ENCODE data around the gene PXT1. TPM values are rescaled to one million over a fixed set of nuclear protein-coding genes. Genes with fewer than 3 reads are reported as not detected.

PXT1 gene
- total and polyA plus RNA-seq, 2 donors (not counting 1 experiment from before 2014, with no cell fraction given), result under 0.01 to 0.03 TPM

DNA sequence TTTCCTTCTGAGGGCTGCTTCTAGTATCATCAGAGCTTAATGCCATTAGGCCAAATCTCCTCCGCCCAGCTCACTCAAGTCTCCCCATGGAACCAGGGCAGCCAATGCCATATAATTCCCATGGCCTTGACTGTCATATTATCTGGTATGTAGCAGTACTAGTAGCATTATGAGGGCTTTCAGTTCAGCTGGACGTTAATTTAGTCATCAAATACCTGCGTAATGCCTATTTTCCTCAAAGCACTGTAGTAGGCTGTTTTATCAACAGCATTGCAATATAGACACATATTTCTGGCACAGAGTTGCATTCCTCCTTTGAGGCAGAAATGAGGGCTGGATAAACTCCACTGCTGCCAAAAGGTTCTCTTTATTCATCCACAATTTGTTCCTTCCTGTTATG is 1.8 kb upstream of the PXT1 start:
- Histone ChIP-seq H3K4me1 (ENCODE audit: control insufficient read depth, extremely low read depth, insufficient read depth, low read length) (peaks cover 8% of the 10 kb centered on the region), H2AFZ (ENCODE audit: low read length) (no peak overlapping the region), H3K36me3 (ENCODE audit: control insufficient read depth, insufficient read depth, low read length) (no peaks in the 10 kb centered on the region), H3K79me2 (ENCODE audit: control insufficient read depth, insufficient read depth, low read length) (peaks cover 55% of the 10 kb centered on the region), H3K9ac (ENCODE audit: insufficient read depth, low read length) (no peak overlapping the region), H4K20me1 (ENCODE audit: control insufficient read depth, extremely low read depth, insufficient read depth, low read length) (no peaks in the 10 kb centered on the region), H3K4me3 (replicated peaks in 1 of 4; ENCODE audit: control extremely low read depth in 1 of 4, insufficient read depth in 1 of 4, low read depth in 3 of 4, low read length in 4 of 4) (peak overlapping the region in 3 of 4 experiments; percentile 93 to 94 (median 94)), H3K9me3 (ENCODE audit: control insufficient read depth, insufficient read depth, low read depth, low read length) (no peaks in the 10 kb centered on the region), H3K27ac (ENCODE audit: insufficient read depth, low read length) (peak overlapping the region; percentile 97), H3K27me3 (ENCODE audit: control insufficient read depth, insufficient read depth, low read length) (no peaks in the 10 kb centered on the region), H3K4me2 (ENCODE audit: extremely low read depth, insufficient read depth, low read length) (peak overlapping the region; percentile 84)
- peak; percentile 81 to 92 for DNase-seq (ENCODE audit: low read depth in 2 of 2)
- TF ChIP-seq, protein P1, sequence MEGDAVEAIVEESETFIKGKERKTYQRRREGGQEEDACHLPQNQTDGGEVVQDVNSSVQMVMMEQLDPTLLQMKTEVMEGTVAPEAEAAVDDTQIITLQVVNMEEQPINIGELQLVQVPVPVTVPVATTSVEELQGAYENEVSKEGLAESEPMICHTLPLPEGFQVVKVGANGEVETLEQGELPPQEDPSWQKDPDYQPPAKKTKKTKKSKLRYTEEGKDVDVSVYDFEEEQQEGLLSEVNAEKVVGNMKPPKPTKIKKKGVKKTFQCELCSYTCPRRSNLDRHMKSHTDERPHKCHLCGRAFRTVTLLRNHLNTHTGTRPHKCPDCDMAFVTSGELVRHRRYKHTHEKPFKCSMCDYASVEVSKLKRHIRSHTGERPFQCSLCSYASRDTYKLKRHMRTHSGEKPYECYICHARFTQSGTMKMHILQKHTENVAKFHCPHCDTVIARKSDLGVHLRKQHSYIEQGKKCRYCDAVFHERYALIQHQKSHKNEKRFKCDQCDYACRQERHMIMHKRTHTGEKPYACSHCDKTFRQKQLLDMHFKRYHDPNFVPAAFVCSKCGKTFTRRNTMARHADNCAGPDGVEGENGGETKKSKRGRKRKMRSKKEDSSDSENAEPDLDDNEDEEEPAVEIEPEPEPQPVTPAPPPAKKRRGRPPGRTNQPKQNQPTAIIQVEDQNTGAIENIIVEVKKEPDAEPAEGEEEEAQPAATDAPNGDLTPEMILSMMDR (conservative IDR thresholded peaks at IDR 0.05 in 1 of 2, IDR thresholded peaks at IDR 0.05 in 1 of 2; ENCODE audit: low read depth in 1 of 2, low read length in 2 of 2), result no peak
- no peak for TF ChIP-seq EZH2 (IDR thresholded peaks at IDR 0.05; ENCODE audit: low read length, missing control alignments)

DNA sequence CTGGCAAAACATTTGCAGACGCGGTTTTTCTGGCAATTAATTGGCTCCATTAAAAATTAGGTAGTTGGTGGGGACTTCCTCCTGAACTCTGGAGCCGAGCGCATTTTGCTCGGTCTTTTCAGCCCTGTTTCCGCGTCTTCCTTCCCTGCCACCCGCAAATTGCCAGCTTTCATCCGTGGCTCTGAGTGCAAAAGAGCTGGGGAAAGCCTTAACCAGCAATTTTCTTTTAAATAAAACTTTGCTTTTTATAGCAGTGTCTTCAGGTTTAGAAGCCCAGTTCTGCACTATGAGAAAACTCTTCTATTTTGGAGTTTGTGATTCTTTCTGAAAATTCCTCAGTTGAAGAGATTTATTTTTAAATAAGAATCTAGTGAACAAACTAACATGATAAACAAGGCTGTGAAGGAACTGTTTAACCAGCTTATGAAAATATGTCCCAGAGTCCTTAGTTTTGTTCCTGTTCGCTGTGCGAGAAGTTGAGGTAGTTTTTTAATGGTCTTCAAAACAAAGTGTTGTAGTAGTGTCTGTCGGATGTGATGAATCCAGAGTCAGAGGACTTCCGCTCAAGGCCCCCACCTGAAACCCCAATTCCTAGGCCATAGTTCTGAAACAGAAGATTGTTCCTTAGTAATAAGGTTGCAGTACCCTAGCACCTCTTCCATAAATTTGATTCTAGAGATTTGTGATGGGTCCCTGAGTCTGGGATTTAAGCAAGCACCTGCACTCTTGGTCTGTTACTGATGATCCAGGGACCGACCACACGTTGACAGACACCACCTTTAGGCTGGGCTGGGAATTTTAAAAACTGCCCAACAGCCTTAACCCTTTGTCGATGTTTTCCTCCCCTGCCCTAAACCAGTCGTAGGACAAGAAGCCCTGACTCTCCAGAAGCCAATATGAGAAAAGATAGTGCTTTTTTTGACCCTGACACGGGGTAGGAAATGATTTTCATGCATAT is 1.1 kb upstream of the PXT1 start:
- Histone ChIP-seq H3K79me2 (ENCODE audit: control insufficient read depth, insufficient read depth, low read length) (peaks cover 48% of the 10 kb centered on the region), H3K4me2 (ENCODE audit: extremely low read depth, insufficient read depth, low read length) (peak overlapping the region; percentile 84), H3K27ac (ENCODE audit: insufficient read depth, low read length) (peak overlapping the region; percentile 97), H3K27me3 (ENCODE audit: control insufficient read depth, insufficient read depth, low read length) (no peaks in the 10 kb centered on the region), H3K9ac (ENCODE audit: insufficient read depth, low read length) (peak overlapping the region; percentile 98), H4K20me1 (ENCODE audit: control insufficient read depth, extremely low read depth, insufficient read depth, low read length) (no peaks in the 10 kb centered on the region), H3K36me3 (ENCODE audit: control insufficient read depth, insufficient read depth, low read length) (no peaks in the 10 kb centered on the region), H2AFZ (ENCODE audit: low read length) (peak overlapping the region; percentile 78), H3K4me3 (replicated peaks in 1 of 4; ENCODE audit: control extremely low read depth in 1 of 4, insufficient read depth in 1 of 4, low read depth in 3 of 4, low read length in 4 of 4) (peak overlapping the region; percentile 91 to 94 (median 94)), H3K9me3 (ENCODE audit: control insufficient read depth, insufficient read depth, low read depth, low read length) (no peaks in the 10 kb centered on the region), H3K4me1 (ENCODE audit: control insufficient read depth, extremely low read depth, insufficient read depth, low read length) (peaks cover 8% of the 10 kb centered on the region)
- DNase-seq (ENCODE audit: low read depth in 2 of 2), result peak in 1 of 2 donors; percentile 42
- TF ChIP-seq, protein P1 (conservative IDR thresholded peaks at IDR 0.05 in 1 of 2, IDR thresholded peaks at IDR 0.05 in 1 of 2; ENCODE audit: low read depth in 1 of 2, low read length in 2 of 2), result no peak
- no peak for TF ChIP-seq EZH2 (IDR thresholded peaks at IDR 0.05; ENCODE audit: low read length, missing control alignments)

DNA sequence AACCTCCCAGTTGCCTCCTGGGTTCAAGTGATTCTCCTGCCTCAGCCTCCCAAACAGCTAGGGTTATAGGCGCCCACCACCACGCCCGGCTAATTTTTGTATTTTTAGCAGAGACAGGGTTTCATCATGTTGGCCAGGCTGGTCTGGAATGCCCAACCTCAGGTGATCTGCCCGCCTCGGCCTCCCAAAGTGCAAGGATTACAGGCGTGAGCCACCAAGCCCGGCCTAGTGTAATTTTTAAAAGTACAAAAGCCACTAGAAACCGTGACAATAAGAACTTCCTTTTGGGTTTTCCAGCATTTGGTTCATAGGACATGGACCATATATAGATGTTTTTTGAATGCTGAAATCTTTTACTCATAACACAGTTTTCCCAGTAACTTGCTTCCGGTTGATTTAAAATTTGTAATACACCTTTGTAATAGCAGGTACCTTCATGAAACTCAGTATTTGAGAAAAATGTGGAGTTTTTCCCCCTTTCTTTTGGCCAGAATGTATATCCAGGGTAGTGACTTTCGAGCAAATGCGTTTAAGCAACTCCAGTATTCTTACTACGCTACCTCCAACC is 467 bp downstream of the PXT1 start:
- H4K20me1 ChIP-seq (ENCODE audit: control insufficient read depth, extremely low read depth, insufficient read depth, low read length), result no peaks in the 10 kb centered on the region
- peaks cover 40% of the 10 kb centered on the region for H3K79me2 ChIP-seq (ENCODE audit: control insufficient read depth, insufficient read depth, low read length)
- peak overlapping the region; percentile 27 for H2AFZ ChIP-seq (ENCODE audit: low read length)
- H3K9me3 ChIP-seq (ENCODE audit: control insufficient read depth, insufficient read depth, low read depth, low read length), result no peaks in the 10 kb centered on the region
- peak overlapping the region; percentile 97 for H3K27ac ChIP-seq (ENCODE audit: insufficient read depth, low read length)
- peak overlapping the region; percentile 98 for H3K9ac ChIP-seq (ENCODE audit: insufficient read depth, low read length)
- H3K36me3 ChIP-seq (ENCODE audit: control insufficient read depth, insufficient read depth, low read length), result no peaks in the 10 kb centered on the region
- peak overlapping the region; percentile 27 to 93 (median 76) for H3K4me3 ChIP-seq (replicated peaks in 1 of 4; ENCODE audit: control extremely low read depth in 1 of 4, insufficient read depth in 1 of 4, low read depth in 3 of 4, low read length in 4 of 4)
- no peak for TF ChIP-seq EZH2 (IDR thresholded peaks at IDR 0.05; ENCODE audit: low read length, missing control alignments)
- TF ChIP-seq, protein P1 (conservative IDR thresholded peaks at IDR 0.05 in 1 of 2, IDR thresholded peaks at IDR 0.05 in 1 of 2; ENCODE audit: low read depth in 1 of 2, low read length in 2 of 2), result no peak
- H3K4me2 ChIP-seq (ENCODE audit: extremely low read depth, insufficient read depth, low read length), result peak overlapping the region; percentile 71
- no peaks in the 10 kb centered on the region for H3K27me3 ChIP-seq (ENCODE audit: control insufficient read depth, insufficient read depth, low read length)
- DNase-seq (ENCODE audit: low read depth in 2 of 2), result no peak
- H3K4me1 ChIP-seq (ENCODE audit: control insufficient read depth, extremely low read depth, insufficient read depth, low read length), result peaks cover 8% of the 10 kb centered on the region

Measured in fibroblast of lung (primary cell).